ENCODE results near the gene SYNGR3.
"Not testable (repeated sequence)": the region's sequence is repeated elsewhere in the genome, so short reads cannot be mapped to it uniquely, and the experiment has no call there.

Gene SYNGR3

DNA sequence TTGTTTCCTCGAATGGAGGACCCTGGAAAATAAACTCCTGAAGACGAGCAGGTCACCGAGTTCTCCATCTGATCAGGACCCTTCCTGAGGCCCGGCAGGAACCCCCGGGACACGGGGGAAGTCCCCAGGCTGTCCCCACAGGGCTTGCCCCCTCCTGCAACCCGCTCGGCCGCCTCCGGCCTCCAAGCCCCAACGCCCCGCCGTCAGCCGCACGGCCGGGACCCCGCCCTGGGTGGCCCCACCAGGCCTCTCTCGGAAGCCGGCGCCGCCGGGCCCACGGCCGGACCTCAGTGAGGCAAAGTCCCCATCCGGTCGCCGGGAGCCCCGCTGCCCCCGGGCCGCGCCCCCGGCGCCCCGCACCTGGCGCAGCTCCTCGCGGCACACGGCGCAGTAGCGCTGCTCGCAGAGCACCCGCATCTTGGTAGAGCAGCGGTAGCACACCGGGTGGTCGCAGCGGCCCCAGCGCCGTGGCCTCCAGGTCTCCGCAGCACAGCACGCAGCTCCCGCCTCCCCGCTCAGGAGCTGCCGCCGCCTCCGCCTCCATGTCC, 19.5 kb downstream of the SYNGR3 start:
- no peak for DNase-seq (ENCODE audit: low spot score)

DNA sequence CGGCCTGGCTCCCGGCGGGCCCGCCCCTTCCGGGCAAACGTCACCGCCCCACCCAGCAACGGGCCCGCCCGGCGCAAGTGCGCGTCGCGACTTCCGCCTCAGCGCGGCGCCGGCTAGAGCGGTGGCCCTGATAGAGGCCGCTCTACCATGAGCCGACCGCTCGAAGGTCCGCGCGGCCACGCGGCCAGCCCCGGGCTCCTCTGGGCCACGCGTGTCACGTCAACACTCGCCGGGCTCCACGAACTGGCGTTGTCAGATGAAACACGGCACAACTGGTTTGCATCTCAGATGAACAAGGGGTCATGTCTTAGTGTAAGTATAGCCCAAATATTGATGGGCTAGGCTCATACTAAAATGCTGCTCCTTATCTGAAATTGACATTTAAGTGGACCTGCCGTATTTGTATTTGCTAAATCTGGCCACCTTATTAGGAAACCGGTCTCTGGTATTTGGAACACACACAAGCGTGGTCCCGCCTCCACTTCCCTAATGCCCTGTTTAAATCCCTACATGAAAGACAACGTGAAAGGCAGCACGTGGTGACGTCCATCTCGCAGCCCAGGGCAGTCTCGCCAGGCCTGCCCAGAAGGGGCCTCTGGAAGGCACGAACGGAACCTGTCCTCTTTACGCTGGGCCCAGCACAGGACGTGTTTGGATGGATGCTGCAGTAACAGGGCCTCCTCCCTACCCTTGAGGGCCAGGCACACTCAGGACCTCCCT, 20.2 kb downstream of the SYNGR3 start, which contains the start of gene ZNF598:
Gene ZNF598, minus strand, starts transcription at position 31 of the 720 bp plus-strand sequence.
- DNase-seq (ENCODE audit: low spot score), result peak; percentile 82

DNA sequence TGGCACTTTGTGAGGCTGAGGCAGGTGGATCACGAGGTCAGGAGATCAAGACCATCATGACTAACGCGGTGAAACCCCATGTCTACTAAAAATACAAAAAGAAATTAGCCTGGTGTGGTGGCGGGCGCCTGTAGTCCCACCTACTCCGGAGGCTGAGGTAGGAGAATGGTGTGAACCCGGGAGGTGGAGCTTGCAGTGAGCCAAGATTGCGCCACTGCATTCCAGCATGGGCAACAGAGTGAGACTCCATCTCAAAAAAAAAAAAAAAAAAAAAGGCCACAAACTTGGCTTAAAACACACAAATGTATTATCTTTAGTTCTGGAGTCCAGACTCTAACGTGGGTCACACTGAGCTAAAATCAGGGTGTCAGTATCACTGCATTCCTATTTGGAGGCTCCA, 22.0 kb downstream of the SYNGR3 start:
- DNase-seq (ENCODE audit: low spot score), result not testable (repeated sequence)

DNA sequence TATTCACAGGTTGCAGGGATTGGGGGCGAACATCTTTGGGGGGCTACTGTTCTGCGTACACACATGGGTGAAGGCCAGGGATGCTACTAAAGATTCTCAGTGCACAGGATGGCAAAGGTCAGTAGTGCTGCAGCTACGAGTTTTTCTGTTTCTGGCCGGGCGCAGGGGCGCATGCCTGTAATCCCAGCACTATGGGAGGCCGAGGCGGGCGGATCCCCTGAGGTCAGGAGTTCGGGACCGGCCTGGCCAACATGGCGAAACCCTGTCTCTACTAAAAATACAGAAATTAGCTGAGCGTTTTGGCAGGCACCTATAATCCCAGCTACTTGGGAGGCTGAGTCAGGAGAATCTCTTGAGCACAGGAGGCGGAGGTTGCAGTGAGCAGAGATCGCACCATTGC, 23.8 kb downstream of the SYNGR3 start:
- no peak for DNase-seq (ENCODE audit: low spot score)

DNA sequence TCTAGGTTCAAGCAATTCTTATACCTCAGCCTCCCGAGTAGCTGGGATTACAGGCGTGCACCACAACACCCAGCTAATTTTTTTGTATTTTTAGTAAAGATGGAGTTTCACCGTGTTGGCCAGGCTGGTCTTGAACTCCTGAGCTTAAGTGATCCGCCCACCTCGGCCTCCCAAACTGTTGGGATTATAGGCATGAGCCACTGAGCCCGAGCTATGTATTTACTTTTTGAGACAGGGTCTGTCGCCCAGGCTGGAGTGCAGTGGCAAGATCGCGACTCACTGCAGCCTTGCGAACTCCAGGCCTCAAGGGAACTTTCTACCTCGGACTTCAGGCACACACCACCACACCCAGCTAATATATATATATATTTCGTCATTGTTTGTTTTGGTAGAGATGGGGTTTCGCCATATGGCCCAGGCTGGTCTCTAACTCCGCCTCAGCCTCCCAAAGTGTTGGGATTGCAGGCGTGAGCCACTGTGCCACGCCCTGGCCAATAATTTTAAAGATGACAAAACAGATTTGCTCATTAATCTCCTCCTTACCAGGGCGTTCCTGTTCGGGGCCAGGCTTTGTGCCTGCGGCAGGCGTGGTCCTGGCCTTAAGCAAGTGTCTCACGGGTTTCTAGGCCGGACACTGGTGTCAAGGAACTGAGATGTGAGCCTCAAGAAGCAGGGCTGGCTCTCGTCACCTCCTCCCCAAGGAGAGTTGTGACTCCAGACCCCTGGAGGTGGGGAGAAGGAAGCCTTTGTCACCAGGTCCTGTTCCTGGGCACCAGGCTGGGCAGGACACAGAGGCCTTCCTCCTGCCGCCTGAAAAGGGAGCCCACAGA, 25.6 kb downstream of the SYNGR3 start:
- DNase-seq (ENCODE audit: low spot score), result no peak

DNA sequence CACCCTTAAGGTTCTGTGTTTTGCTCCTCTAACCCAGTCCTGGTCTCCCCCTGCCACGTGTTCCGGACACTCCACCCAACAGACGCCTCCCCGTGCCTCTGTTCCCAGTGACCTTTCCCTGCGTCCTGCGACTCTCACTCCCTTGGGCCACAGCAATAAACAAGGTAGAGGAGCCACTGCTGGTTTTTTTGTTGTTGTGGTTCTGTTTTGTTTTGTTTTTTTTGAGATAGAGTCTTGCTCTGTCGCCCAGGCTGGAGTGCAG, 26.1 kb downstream of the SYNGR3 start:
- no peak for DNase-seq (ENCODE audit: low spot score)

DNA sequence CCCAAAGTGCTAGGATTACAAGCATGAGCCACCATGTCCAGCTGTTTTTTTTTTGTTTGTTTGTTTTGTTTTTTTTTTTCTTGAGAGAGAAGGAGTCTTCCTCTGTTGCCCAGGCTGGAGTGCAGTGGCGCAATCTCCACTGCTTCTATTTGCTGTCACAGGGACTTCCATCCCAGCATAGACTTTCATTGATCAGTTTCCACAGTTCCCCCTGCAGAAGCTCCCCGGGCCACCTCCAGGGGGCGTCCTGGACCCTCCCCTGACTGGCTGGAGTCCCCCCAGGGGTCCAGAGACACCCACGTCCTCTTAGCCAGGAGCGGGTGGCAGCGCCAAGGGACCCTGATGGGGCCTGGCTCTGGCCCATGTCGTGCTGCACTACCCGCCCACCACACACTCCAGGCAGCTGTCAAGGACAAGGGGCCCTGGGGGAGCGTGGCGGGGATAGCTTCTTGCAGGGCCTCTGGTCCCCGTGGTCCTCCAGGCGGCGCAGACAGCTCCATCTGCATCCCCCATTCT, 26.7 kb downstream of the SYNGR3 start:
- no peak for DNase-seq (ENCODE audit: low spot score)

DNA sequence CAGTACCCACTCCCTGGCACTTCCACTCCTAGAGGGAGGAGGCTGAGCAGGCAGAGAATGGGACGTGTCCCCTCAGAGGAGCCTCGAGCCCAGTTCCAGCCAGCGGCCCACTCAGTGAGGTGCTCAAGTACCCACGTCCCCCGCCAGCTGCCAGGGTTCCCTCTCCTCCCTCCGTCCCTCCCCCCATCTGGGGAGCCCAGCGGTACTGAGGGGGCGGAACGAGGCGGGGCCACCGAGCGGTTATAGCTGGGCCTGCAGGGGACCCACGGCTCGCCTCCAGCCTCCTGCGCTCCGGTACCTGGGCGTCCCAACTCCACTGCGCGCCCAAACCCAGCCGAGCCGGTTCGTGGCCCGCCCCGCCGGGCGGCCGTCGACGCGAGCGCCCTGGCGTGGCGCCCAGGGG, 29.7 kb downstream of the SYNGR3 start, which contains the start of gene NPW:
Gene NPW, plus strand, starts transcription at position 268 of the 403 bp plus-strand sequence.
- no peak for DNase-seq (ENCODE audit: low spot score)

DNA sequence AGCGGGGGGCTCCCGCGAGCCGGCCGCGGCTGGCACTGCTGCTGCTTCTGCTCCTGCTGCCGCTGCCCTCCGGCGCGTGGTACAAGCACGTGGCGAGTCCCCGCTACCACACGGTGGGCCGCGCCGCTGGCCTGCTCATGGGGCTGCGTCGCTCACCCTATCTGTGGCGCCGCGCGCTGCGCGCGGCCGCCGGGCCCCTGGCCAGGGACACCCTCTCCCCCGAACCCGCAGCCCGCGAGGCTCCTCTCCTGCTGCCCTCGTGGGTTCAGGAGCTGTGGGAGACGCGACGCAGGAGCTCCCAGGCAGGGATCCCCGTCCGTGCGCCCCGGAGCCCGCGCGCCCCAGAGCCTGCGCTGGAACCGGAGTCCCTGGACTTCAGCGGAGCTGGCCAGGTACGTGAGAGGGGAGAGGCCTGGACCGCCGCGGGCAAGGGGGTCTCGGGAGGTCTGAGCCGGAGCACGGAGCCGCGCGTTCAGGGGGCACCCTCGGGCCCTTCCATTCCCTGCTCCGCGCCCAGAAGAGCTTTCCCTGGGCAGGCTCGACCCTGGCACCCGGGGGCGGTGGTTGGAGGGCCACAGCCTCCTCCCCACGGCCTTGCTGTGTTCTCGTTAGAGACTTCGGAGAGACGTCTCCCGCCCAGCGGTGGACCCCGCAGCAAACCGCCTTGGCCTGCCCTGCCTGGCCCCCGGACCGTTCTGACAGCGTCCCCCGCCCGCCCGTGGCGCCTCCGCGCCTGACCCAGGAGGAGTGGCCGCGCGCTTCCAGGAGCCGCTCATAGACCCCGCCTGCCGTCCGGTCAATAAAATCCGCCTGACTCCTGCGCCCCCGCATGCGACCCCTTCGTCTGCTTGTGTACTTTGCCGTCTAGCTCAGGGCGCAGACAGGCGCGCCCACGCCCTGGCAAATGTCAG, 30.4 kb downstream of the SYNGR3 start:
- no peak for DNase-seq (ENCODE audit: low spot score)

DNA sequence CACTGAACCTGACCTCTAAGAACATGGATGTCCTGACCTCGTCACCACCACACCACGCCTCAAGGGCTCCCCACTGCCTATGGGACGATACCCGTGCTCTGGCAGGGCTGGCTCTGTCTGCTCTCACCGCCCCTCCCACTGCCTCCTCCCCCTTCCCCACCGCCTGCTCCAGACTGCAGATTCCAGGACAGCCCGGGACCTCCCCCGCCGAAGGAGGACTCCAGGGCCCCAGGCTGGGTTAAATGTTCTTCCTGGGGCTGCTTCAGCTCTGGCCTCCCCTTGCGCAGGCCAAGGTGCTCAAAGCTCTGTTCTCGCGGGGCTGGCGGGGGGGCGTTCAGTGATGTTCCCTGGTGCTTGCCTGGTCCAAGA, 32.9 kb downstream of the SYNGR3 start:
- no peak for DNase-seq (ENCODE audit: low spot score)

DNA sequence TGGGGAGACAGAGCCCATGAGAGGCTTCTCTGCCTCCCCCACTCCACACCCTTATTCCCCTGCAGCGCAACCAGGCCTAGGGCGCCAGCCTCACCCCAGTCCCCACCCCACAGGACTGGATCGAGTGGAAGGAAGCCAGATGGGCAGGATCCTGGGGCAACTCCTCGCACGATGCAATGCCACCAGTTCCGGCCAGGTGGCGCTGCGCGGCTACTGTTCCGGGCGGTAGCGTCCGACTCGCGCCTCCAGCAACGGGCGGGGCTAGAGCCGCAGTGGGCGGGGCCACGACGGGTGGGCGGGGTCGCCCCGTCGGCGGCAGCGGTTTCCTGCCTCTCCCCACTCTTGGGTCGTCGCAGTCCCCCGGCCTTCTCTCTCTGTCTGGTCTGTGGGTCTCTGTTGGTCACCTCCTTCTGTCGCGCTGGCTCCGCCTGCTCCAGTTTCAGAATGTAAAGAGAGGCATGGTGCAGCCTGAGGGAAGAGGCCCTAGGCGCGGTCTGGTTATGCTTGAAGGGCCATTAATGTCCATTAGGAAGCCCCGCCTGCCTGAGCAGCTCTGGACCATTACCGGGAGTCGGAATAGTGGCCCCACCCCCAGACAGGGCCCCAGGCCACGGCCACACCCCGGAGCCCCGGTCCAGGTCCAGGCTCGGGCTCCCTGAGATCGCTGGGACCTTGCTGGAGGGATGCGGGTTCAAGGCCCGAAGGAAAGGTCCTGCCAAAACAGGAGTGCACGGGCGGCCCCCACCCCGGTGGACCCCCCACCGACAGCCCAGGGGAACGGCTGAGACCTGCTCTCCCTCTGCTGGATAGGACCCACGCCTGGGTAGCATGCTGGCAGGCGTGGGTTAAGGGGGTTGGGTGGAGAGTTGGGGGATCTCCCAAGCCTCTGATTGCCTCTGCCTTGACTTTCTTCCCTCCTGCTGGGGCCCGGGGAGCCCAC, 33.6 kb downstream of the SYNGR3 start:
- DNase-seq (ENCODE audit: low spot score), result peak; percentile 88

DNA sequence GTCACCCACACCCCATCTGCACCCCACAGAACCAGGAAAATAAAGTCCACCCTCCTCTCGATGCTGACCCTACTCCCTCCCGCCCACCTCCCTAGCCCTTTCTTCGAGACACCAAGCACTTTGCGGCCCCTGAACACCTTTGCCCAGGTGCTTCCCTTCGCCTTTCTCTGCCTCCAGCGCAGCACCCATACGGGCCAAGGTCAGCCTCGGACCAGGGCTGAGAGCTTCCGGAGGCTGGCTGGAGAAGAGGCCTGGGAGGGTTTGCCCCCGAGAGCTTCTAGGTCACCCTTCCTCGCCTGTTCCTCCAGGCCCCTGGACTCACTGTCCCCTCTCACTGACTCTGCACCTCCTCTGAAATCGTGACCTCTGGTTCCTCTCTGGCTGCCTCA, 34.3 kb downstream of the SYNGR3 start:
- DNase-seq (ENCODE audit: low spot score), result no peak

DNA sequence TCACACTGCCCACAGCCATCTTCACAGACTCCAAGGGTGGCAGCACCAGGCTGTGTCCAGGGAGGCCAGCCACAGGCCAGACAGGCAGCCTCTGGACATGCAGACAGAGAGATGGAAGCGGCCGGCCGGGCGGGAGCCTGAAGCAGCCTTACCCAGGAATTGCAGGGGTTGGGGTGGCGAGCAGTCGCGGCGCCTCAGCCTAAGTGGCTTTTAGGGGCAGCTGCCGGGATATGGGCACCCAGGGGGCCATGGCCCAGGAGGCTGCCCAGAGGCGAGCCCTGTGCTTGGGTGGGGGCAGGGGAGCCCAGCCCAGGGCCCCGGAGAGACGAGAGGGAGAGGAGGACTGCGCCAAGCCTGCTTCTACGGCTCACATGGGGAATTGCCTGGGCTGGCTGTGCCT, 35.5 kb downstream of the SYNGR3 start:
- DNase-seq (ENCODE audit: low spot score), result no peak

DNA sequence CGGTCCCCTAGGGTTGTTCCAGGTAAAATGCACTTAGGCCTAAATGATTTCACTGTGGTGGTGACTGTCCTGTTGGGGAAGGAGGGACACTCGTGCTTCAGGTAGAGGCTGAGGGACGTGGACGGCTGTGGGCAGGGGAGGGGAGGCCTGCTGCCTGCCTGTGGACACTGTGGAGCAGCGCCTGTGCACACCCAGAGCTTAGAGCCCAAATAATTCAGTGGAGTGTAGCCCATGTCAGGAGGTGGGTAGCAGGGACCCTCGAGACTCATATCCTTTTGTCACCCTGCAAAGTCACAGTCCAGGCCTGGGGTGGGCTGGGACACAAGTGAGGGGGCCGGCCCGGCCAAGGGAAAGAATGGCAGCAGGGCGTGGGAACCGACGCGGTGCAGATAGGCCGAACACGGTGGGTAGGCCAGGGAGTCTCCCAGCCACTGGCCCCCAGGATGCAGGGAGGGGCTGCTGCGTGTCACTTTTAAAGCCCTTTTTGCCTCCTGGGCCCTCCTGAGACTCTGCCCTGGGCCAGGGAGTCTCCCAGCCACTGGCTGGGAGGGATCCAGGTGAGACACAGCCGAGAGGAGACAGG, 36.2 kb downstream of the SYNGR3 start:
- no peak for DNase-seq (ENCODE audit: low spot score)

DNA sequence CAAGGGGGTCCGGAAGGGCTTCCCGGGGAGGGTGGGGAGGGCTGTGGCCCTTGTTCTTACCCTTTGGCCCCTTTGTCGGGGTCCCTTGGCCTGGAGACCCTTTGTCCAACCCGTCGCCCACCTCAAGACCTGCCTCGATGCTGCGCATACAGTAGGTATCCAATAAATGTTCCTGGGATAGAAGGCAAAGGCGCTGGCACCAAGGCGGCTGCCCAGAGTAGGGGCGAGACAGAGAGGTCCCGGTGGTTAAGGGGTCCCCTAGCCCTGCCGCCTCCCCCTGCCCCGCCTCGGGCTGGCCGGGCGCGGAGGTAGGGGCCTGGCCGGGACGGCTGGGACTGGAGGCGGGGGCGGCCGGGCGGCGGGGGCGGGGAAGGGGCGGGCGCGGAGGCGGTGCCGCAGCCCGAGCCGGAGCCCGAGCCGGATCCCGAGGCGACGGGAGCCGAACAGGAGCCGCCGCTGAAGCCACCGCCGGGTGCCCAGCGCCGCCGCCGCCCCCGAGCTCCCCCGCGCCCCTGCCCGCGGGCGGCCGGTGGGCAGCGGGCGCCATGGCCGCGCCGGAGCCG, 36.8 kb downstream of the SYNGR3 start, which contains the start of gene NHERF2:
Gene NHERF2, plus strand, starts transcription at position 442 of the 563 bp plus-strand sequence. Its CDS starts 104 bp downstream, at position 546.
- DNase-seq (ENCODE audit: low spot score), result no peak

DNA sequence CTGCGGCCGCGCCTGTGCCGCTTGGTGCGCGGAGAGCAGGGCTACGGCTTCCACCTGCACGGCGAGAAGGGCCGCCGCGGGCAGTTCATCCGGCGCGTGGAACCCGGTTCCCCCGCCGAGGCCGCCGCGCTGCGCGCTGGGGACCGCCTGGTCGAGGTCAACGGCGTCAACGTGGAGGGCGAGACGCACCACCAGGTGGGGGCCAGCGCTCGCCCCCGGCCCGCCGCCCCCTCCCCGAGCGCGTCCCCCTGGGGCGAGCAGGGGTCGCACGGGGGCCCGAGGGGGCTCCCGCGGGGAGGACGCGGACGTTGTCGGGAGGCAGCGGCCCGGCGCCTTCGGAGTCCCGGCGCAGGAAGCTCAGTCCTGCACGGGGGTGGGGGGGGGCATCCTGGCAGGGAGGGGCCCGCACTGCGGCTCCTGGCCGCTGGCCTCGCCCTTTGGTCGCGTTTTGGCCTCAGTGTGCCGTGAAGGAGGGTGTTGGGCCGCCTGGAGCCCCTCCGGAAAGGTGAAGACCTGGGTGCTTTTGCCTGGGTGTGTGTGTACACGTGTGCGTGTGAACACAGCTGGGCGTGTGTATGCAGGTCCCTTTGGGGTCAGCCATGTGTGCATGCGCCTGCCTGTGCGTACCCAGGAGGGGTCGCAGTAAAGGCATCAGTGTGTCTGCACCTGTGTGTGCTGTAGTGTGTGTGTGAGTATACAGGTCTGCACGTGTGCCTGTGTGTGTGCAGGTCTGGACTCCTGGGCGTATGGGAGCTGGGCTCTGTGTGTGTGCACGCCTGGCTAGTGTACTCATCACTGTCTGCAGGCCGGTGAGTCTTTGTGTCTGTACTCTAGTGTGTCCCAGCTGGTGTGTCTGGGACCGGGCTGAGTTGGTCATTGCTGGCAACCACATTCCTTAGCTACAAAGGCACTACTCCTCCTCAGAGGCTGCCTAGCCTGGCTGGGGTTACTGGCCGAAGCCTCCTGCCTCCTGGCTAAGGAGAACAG, 37.5 kb downstream of the SYNGR3 start:
- DNase-seq (ENCODE audit: low spot score), result no peak

DNA sequence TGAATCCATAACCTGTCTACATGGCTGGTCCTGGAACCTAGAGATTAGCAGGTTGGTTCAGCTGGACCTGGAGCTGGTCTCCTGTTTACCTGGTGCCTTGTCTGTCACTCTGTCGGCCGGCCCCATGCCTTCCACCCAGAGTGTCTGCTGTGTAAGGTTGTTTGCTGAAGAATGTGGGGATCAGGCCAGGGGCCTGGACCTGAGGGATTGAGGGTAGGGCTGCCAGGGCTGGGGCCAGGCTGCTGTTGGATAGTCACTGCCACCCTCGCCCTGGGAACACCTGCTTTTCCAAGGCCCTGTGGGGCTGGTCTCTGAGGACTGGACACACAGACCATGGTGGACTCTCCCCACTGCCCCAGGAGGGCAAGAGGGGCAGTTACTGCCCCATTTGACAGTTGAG, 38.4 kb downstream of the SYNGR3 start:
- no peak for DNase-seq (ENCODE audit: low spot score)

DNA sequence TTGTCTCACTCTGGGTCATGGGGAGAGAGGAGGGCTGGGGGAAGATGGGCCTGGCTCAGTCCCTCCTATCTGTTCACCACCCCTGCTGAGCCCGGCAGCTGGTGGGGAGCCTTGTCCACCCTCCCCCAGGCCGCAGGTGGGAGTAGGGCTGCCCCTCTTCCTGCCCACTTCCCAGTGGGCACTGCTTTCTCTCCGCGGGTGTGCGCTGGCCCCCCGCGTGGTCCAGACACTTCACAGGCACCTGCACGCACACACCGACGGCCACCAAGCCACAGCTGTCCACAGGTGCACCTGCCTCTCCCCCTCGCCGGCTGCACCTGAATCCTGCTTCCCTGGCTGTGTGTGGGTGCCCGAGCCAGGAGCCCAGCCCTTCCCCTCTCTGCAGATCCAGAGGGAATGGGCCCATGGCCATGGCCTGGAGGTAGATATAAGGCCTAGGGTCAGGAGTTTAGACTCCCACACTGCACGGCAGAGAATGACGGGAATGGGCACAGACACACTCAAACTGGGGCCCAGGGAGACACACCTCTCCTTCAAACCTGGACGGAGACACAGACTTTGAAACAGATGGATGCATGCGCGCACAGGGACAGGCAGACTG, 39.0 kb downstream of the SYNGR3 start:
- no peak for DNase-seq (ENCODE audit: low spot score)
